Endothelial cell of umbilical vein (primary cell): ENCODE data around the gene AMIGO3.

Experiments used
- MYC ChIP-seq: IDR thresholded peaks from one replicate; pipeline ENCODE4 v1.6.1; 2011; ENCODE audit warnings: mild to moderate bottlenecking, low read depth, low read length
- POLR2A ChIP-seq: IDR thresholded peaks from 2 replicates; pipeline ENCODE4 v1.6.1; 2012; ENCODE audit warnings: low read depth, mild to moderate bottlenecking, control low read depth, low read length
- POLR2AphosphoS5 ChIP-seq: IDR thresholded peaks from 2 replicates; pipeline ENCODE4 v1.6.1; 2012; ENCODE audit warnings: low read depth, mild to moderate bottlenecking, control low read depth, low read length, moderate library complexity; ENCODE audit not compliant: insufficient read depth

GRCh38 chr3:49754536-49754935 lies 35.1 kb upstream of the AMIGO3 start:
- TF ChIP-seq MYC (no peak), POLR2A (no peak), POLR2AphosphoS5 (no peak)
